ENCODE results near the gene MXD3.

DNA sequence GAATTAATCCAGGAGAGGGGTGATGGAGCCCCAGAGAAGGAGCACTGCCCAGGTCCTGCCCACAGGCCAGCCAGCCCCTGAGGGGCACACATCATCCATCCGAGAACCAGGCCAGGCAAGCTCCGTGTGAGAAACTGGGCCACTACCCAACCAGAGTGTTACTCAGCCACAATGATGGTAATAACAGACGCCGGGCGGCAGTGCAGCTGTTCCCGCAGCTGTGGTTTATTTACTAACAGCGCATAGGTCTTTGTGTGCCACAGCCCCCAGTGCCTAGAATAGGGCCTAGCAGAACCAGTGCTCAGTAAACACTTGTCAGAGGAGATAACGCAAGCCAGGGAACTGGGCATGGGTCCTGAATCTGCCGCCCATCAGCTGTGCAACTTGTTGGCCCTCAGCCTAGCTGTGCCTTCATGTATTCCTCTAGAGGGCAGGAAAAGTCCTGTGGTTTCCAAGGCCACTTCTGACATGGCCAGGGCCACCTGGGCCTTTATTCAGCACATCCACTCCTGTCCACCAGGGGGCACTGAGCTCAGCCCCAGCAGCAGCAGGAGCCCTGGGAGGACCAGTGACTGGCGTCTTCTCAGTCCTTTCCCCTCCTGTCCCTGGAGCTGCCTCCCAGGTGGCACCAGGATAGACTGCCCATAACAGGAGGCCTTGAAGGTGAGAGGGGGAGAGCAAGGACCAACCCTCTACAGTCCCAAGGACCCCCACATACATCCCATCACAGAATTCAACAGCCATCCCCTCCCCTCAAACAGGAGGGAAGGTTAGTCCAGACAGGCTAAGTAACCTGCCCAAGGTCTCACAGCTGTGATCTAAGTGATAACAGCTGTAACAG, 2.1 kb downstream of the MXD3 start:
- TF ChIP-seq, protein P1, sequence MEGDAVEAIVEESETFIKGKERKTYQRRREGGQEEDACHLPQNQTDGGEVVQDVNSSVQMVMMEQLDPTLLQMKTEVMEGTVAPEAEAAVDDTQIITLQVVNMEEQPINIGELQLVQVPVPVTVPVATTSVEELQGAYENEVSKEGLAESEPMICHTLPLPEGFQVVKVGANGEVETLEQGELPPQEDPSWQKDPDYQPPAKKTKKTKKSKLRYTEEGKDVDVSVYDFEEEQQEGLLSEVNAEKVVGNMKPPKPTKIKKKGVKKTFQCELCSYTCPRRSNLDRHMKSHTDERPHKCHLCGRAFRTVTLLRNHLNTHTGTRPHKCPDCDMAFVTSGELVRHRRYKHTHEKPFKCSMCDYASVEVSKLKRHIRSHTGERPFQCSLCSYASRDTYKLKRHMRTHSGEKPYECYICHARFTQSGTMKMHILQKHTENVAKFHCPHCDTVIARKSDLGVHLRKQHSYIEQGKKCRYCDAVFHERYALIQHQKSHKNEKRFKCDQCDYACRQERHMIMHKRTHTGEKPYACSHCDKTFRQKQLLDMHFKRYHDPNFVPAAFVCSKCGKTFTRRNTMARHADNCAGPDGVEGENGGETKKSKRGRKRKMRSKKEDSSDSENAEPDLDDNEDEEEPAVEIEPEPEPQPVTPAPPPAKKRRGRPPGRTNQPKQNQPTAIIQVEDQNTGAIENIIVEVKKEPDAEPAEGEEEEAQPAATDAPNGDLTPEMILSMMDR (IDR thresholded peaks at IDR 0.05) = peak; percentile 86
- no peak for TF ChIP-seq EZH2 (IDR thresholded peaks at IDR 0.05; ENCODE audit: borderline replicate concordance, insufficient read depth, low read depth, low read length, poor library complexity, severe bottlenecking)

Measured in B cell (primary cell).